Stimulated activated naive CD8-positive, alpha-beta T cell treated with anti-CD3 and anti-CD28 coated beads, Interleukin-15, amount 100 ng/mL, for 72 hours (primary cell): Measurements from ENCODE around the gene DLX4.

Experiments
- ATAC-seq: fragments of 150-1000 bp; cut with Tn5 transposase; 2 replicates; pipeline ENCODE4 v1.10.0; 2021; ENCODE audit warnings: mild to moderate bottlenecking, moderate library complexity
- DNase-seq, 2 donors: peaks; one replicate each; pipeline ENCODE4 v3.0.0; 2021 to 2022
- H3K27ac Mint-ChIP-seq, 2 donors: one replicate each; pipeline ENCODE4 v1.8.0; 2022; ENCODE audit warnings: mild to moderate bottlenecking in 2 of 2, mixed read lengths in 2 of 2, moderate library complexity in 2 of 2
- H3K27me3 Mint-ChIP-seq: one replicate; pipeline ENCODE4 v1.8.0; 2022; ENCODE audit warnings: mixed read lengths
- H3K4me1 Mint-ChIP-seq: one replicate; pipeline ENCODE4 v1.8.0; 2022; ENCODE audit warnings: mild to moderate bottlenecking, mixed read lengths
- H3K4me3 Mint-ChIP-seq, 2 donors: one replicate each; pipeline ENCODE4 v1.8.0; 2022; ENCODE audit warnings: mild to moderate bottlenecking in 2 of 2, mixed read lengths in 2 of 2, moderate library complexity in 1 of 2
- H3K9me3 Mint-ChIP-seq, 2 donors: one replicate each; pipeline ENCODE4 v1.8.0; 2022; ENCODE audit warnings: mixed read lengths in 2 of 2

DLX4 gene

DNA sequence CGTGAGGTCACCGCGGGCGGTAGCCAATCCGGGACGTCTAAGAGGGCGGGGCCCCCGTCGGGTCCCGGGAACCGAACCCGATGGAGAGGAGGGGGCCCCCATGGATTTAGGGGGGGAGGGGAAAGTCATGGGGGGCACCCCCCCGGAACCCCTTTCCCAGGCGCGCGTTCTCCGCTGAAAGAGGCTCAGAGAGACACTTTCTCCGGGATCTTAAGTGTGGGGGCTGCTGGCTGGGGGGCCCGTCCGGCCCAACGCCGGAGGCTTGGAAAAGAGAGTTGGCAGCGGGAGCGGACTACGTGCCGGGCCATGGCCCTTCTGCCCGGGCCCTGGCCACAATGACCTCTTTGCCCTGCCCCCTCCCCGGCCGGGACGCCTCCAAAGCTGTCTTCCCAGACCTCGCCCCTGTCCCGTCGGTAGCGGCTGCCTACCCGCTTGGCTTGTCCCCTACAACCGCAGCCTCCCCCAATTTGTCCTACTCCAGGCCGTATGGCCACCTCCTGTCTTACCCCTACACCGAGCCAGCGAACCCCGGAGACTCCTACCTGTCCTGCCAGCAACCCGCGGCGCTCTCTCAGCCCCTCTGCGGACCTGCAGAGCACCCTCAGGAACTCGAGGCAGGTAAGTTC is at the start of gene DLX4:
Gene DLX4, plus strand, starts transcription at position 57 of the 626 bp plus-strand sequence. Its CDS starts 279 bp downstream, at position 336.
- DNase-seq (peak in 1 of 2 donors; percentile 26), ATAC-seq (no peak)
- Mint-ChIP-seq H3K27ac (peak within 1 kb of the TSS in 1 of 2 donors; percentile 90), H3K4me3 (peak within 1 kb of the TSS; percentile 97), H3K27me3 (peaks cover 93% of the 10 kb centered on the region), H3K9me3 (no peaks in the 10 kb centered on the region), H3K4me1 (peaks cover 74% of the 10 kb centered on the region)

DNA sequence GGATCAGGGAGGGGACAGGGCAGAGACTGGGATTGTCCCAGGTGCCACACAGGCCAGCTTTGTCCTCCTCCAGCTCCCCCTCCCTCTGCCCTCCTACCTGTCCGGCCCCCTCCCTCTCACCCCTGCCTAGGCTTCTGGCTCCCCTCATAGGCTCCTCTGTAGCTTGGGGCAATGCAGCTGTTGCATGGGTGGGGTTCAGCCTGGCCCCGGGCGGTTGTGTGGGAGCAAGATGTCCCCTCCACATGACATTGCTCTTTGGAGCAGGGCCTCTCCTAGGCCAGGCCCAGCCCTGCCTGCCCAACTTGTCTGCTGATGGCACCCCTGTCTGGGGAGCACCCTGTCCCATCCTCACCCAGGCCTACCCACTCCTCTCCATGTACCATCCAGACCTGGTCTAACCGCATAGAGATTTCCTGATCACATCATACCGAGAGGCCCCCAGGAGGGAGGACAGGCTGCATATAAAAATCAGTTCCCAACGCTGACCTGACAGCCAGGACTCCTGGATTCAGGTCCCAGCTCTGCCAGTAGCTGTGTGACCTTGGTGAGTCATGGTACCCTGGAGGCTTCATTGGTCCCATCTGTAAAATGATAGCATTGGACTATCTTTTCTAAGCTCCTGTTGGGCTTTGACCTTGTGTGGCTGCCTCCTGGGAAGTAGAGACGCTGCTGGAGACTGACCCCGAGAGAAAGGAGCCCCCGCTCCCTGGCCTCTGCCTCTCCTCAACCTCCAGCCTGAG is 48.8 kb upstream of the DLX4 start:
- Mint-ChIP-seq H3K27ac (no peak overlapping the region), H3K27me3 (peaks cover 28% of the 10 kb centered on the region), H3K9me3 (no peaks in the 10 kb centered on the region), H3K4me1 (no peaks in the 10 kb centered on the region), H3K4me3 (no peak overlapping the region)
- DNase-seq (no peak), ATAC-seq (peak; percentile 15)

- ATAC-seq, result no peak
- no peak overlapping the region for H3K27ac Mint-ChIP-seq
These were observed 46.9 kb upstream of the DLX4 start for GRCh38 chr17:49922095-49922494.

GRCh38 chr17:49924116-49924515 is 44.9 kb upstream of the DLX4 start:
- Mint-ChIP-seq H3K27me3 (peaks cover 24% of the 10 kb centered on the region), H3K27ac (no peak overlapping the region), H3K4me1 (no peaks in the 10 kb centered on the region), H3K9me3 (no peaks in the 10 kb centered on the region), H3K4me3 (no peak overlapping the region)
- DNase-seq (no peak), ATAC-seq (no peak)

More at GRCh38 chr17:49922095-49922494, 46.9 kb upstream of the DLX4 start:
- no peaks in the 10 kb centered on the region for H3K4me1 Mint-ChIP-seq
- no peaks in the 10 kb centered on the region for H3K9me3 Mint-ChIP-seq
- no peak overlapping the region for H3K4me3 Mint-ChIP-seq
- peaks cover 13% of the 10 kb centered on the region for H3K27me3 Mint-ChIP-seq
- no peak for DNase-seq

- H3K27me3 Mint-ChIP-seq, result peaks cover 25% of the 10 kb centered on the region
- no peaks in the 10 kb centered on the region for H3K9me3 Mint-ChIP-seq
- ATAC-seq (no peak), DNase-seq (no peak)
- H3K4me3 Mint-ChIP-seq, result no peak overlapping the region
- no peaks in the 10 kb centered on the region for H3K4me1 Mint-ChIP-seq
- no peak overlapping the region for H3K27ac Mint-ChIP-seq
These were observed 44.4 kb upstream of the DLX4 start for GRCh38 chr17:49924589-49924988.

DNA sequence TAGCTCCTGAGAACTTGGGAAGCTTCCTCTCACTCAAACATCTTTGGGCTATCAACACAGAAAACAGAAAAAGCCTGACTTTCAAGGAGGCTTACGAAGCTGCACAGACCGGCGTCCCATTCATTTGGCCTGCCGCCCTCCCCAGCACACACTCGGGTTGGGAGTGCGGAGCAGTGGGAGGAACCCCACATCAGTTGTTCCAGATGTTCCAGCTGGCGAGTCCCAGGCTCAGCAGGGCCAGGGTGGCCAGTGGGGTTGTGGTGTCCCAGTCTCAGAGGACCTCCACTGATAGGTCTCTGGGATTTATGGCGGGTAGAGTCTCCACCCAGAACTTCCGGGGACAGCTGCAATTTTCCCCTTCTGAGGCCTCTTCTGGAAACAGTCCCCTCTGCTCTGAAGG is 43.1 kb upstream of the DLX4 start:
- ATAC-seq (no peak), DNase-seq (no peak)
- H3K4me1 Mint-ChIP-seq, result no peaks in the 10 kb centered on the region
- H3K4me3 Mint-ChIP-seq, result no peak overlapping the region
- H3K9me3 Mint-ChIP-seq, result no peaks in the 10 kb centered on the region
- no peak overlapping the region for H3K27ac Mint-ChIP-seq
- peaks cover 37% of the 10 kb centered on the region for H3K27me3 Mint-ChIP-seq

DNA sequence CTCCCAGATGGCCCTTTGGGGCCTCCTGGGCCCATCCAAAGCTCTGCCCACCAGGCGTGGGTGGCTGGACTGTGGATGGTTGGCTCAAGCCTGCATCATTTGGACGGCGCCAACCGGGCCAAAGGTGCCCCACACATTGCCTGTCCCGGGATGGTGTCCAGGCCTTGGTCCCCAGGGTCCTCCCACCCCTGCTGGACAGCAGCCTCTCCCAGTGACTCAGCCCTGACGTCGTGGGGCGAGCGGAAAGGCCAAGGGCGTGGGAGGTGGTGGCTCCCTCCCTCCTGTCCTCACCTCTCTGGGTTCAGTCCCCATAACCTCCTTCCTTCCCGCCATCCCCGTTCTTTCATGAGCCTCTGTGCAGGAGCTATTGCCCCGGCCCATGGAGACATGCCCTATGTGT is 42.1 kb upstream of the DLX4 start:
- no peaks in the 10 kb centered on the region for H3K4me1 Mint-ChIP-seq
- H3K27me3 Mint-ChIP-seq, result peaks cover 47% of the 10 kb centered on the region
- no peak overlapping the region for H3K27ac Mint-ChIP-seq
- no peak overlapping the region for H3K4me3 Mint-ChIP-seq
- no peaks in the 10 kb centered on the region for H3K9me3 Mint-ChIP-seq
- DNase-seq (no peak), ATAC-seq (no peak)

GRCh38 chr17:49928126-49928800 is 40.7 kb upstream of the DLX4 start:
- no peak overlapping the region for H3K27ac Mint-ChIP-seq
- no peaks in the 10 kb centered on the region for H3K9me3 Mint-ChIP-seq
- DNase-seq (no peak), ATAC-seq (no peak)
- peaks cover 58% of the 10 kb centered on the region for H3K27me3 Mint-ChIP-seq
- H3K4me1 Mint-ChIP-seq, result no peaks in the 10 kb centered on the region
- no peak overlapping the region for H3K4me3 Mint-ChIP-seq

DNA sequence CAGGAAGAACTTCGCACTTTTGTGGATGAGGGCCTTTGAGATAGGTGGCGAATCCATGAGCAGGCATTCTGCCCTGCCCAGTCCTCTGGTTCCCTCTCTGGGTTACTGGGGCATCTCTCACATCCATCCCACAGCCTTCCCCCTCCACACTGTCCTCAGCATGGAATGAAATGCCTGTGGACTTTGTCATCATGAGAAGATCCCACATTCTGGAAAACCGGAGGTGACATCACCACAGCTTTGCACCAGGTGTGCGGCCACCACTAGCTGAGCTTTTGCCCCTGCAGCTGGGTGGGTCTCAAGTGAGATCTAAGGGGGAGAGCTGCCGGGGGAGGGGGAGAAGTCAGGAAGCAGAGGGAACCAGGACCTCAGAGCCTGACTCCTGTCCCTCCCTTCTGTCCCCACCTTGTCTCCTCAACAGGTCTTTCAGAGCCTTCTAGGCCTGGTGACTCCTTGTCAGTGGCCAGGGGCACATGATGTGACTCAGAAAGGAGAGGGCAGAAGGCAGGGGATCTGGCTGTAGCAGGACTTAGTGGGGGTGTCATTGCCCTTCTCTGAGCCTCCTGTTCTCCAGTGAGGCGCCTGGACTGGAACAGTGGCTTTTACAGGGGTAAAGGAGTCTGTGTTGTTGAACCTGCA is 40.0 kb upstream of the DLX4 start:
- Mint-ChIP-seq H3K4me3 (no peak overlapping the region), H3K4me1 (no peaks in the 10 kb centered on the region), H3K9me3 (no peaks in the 10 kb centered on the region), H3K27ac (no peak overlapping the region), H3K27me3 (peaks cover 63% of the 10 kb centered on the region)
- ATAC-seq, result no peak
- DNase-seq, result no peak

GRCh38 chr17:49930880-49931279 is 38.1 kb upstream of the DLX4 start:
- no peak for DNase-seq
- Mint-ChIP-seq H3K27ac (no peak overlapping the region), H3K9me3 (no peaks in the 10 kb centered on the region), H3K27me3 (peaks cover 83% of the 10 kb centered on the region), H3K4me3 (no peak overlapping the region), H3K4me1 (no peaks in the 10 kb centered on the region)
- ATAC-seq, result no peak

DNA sequence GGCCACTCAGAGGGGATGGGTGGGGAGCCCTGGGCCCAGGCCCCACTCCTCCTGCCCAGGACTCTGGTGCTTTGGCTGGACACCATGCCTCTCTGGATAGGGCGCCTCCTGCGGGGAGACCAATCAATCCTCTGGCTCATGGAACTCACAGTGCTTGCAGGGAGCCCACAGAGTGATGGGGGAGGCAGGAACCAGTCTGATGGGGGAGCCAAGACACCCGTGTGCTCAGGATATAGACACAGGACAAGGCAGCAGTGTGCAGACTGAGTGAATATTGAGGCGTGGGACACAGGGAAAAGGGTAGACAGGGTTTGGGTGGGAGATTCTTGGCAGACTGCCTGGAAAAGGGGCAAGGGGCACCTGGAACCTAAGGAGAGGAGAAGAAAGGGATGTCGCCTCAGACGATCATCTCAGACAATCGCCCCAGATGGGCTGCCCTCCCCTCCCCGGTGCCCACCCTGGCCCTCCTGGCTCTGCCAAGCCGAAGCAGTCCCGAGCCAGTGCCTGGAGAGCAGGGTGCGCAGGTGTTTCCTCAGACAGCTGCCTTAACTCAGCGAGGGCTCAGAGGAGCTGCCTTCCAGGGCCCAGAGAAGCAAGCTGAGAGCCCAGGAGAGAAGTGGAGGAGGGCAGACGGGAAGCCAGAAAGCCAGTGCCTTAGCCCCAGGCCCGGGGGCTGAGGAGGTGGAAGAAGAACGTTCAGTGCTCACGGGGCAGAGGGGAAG is 37.4 kb upstream of the DLX4 start:
- no peaks in the 10 kb centered on the region for H3K4me1 Mint-ChIP-seq
- peak overlapping the region in 1 of 2 donors; percentile 20 for H3K27ac Mint-ChIP-seq
- H3K27me3 Mint-ChIP-seq, result peaks cover 90% of the 10 kb centered on the region
- ATAC-seq (no peak), DNase-seq (no peak)
- H3K9me3 Mint-ChIP-seq, result no peaks in the 10 kb centered on the region
- H3K4me3 Mint-ChIP-seq, result no peak overlapping the region

GRCh38 chr17:49932138-49932723 is 36.8 kb upstream of the DLX4 start:
- H3K4me1 Mint-ChIP-seq, result no peaks in the 10 kb centered on the region
- H3K27ac Mint-ChIP-seq, result no peak overlapping the region
- no peak overlapping the region for H3K4me3 Mint-ChIP-seq
- H3K27me3 Mint-ChIP-seq, result peaks cover 85% of the 10 kb centered on the region
- no peak for DNase-seq
- ATAC-seq, result no peak
- H3K9me3 Mint-ChIP-seq, result no peaks in the 10 kb centered on the region

DNA sequence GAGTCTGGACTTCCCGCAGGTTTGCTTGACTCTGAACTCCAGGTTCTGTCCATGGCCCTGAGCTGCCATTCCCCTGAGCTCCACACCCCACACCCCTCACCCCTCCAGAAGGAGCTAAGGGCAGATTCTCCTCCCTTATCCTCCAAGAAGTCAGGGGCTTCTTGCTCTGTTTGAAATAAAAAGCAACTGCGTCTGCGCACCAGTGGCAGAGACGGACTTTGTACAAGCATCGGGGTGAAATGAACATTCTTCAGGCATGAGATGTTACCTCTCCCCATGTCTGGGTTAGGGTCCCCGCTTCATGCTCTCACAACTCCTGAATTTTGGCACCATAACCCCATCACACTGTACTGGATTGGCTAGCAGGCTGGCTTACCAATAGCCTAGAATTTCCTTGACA is 36.1 kb upstream of the DLX4 start:
- no peak for ATAC-seq
- no peaks in the 10 kb centered on the region for H3K4me1 Mint-ChIP-seq
- H3K27ac Mint-ChIP-seq, result no peak overlapping the region
- no peak overlapping the region for H3K4me3 Mint-ChIP-seq
- no peaks in the 10 kb centered on the region for H3K9me3 Mint-ChIP-seq
- DNase-seq, result no peak
- H3K27me3 Mint-ChIP-seq, result peaks cover 79% of the 10 kb centered on the region

DNA sequence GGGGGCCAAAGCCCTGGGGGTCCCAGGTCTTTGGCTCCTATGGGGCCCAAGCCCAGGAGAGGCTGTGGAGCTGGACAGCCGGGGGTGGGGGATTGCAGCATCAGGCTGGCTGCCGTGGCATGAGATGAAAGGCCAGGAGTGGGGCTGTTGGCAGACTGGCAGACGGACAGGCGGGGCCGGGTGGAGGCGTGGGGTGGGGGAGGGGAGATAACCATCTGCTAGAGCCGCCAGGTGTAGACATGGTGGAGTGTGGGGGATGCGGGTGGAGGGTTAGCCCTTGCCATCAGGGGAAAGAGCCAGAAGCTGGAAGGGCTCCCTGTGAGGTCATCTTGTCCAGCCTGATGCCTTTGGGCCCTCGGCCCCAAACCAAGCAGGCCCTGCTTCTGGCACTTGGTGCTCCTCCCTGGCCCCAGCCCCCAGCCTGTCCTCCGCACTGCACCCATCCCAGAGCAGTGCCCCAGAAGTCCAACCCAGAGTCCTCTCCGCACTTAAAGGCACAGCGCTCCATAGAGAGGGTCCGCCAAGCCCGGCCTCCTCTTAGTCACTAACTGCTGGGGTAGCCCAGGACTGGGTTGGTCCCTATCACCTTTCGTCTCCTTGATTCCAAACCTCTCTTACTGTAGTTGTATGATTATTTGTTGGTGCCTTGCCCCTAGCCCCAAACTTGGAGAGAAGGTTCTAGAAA is 33.3 kb upstream of the DLX4 start:
- Mint-ChIP-seq H3K9me3 (no peaks in the 10 kb centered on the region), H3K27ac (peak overlapping the region in 1 of 2 donors; percentile 42), H3K27me3 (peaks cover 77% of the 10 kb centered on the region), H3K4me3 (no peak overlapping the region), H3K4me1 (no peaks in the 10 kb centered on the region)
- ATAC-seq (no peak), DNase-seq (no peak)
